ENCODE results near the gene PLAAT2.

DNA sequence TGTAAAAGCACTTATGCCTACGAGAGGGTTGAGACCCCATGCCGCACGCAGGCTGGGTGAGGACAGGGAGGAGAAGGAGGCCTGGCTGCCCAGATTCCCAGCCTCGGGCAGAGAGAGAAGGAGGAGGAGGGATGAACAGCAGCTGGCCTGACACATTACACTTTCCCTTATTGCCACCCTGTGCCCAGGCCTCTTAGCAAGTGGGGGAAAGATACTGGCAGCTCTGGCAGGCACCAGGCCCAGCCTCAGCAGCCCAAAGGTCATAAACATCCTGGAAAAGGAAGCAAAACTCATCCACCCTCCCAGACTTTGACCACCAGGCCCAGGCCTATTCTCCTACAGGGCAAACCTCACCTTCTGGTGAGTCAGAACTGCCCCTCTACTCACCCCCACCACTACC, 46.4 kb upstream of the PLAAT2 start:
- TF ChIP-seq, protein P1, sequence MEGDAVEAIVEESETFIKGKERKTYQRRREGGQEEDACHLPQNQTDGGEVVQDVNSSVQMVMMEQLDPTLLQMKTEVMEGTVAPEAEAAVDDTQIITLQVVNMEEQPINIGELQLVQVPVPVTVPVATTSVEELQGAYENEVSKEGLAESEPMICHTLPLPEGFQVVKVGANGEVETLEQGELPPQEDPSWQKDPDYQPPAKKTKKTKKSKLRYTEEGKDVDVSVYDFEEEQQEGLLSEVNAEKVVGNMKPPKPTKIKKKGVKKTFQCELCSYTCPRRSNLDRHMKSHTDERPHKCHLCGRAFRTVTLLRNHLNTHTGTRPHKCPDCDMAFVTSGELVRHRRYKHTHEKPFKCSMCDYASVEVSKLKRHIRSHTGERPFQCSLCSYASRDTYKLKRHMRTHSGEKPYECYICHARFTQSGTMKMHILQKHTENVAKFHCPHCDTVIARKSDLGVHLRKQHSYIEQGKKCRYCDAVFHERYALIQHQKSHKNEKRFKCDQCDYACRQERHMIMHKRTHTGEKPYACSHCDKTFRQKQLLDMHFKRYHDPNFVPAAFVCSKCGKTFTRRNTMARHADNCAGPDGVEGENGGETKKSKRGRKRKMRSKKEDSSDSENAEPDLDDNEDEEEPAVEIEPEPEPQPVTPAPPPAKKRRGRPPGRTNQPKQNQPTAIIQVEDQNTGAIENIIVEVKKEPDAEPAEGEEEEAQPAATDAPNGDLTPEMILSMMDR (conservative IDR thresholded peaks at IDR 0.05), result no peak
- TF ChIP-seq EZH2 (IDR thresholded peaks at IDR 0.05; ENCODE audit: low read depth), result no peak
